HepG2 (cell line): Measurements from ENCODE around the gene ARF5. TPM values are rescaled to one million over a fixed set of nuclear protein-coding genes. Genes with fewer than 3 reads are reported as not detected.

Experiments
- BHLHE40 ChIP-seq: IDR thresholded peaks from 2 replicates; pipeline ENCODE4 v1.6.1; 2011; ENCODE audit warnings: low read length, improper control_type of control experiment
- CENPX ChIP-seq: sonication (generic); formaldehyde crosslinking; IDR thresholded peaks from 2 replicates; pipeline ENCODE4 v1.9.0; 2021; ENCODE audit warnings: mild to moderate bottlenecking, missing genetic modification reagents, moderate library complexity
- ETV5 ChIP-seq: IDR thresholded peaks from 2 replicates; pipeline ENCODE4 v1.6.1; 2018; ENCODE audit warnings: missing biosample characterization, missing genetic modification reagents, inconsistent platforms, borderline replicate concordance
- FOXP1 ChIP-seq, 2 experiments: fragments of 450-650 bp in 1 of 2; IDR thresholded peaks; 2 replicates each; pipeline ENCODE4 v1.6.1; 2017 to 2018; ENCODE audit warnings: antibody characterized with exemption in 1 of 2
- JUNB ChIP-seq: sonication (generic); formaldehyde crosslinking; IDR thresholded peaks from 2 replicates; pipeline ENCODE4 v1.8.0; 2022; ENCODE audit warnings: missing genetic modification reagents, mild to moderate bottlenecking, borderline replicate concordance
- KAT8 ChIP-seq: IDR thresholded peaks from 2 replicates; pipeline ENCODE4 v1.6.1; 2016; ENCODE audit warnings: missing genetic modification reagents, missing compliant biosample characterization
- KLF13 ChIP-seq: sonication (generic); formaldehyde crosslinking; IDR thresholded peaks from 2 replicates; pipeline ENCODE4 v1.4.0; 2020; ENCODE audit warnings: mild to moderate bottlenecking, missing genetic modification reagents
- MAFF ChIP-seq: IDR thresholded peaks from 2 replicates; pipeline ENCODE4 v1.6.1; 2011; ENCODE audit warnings: low read depth, low read length, improper control_type of control experiment
- MED13 ChIP-seq: sonication (generic); formaldehyde crosslinking; IDR thresholded peaks from 2 replicates; pipeline ENCODE4 v1.5.0; 2020; ENCODE audit warnings: missing genetic modification reagents
- MIER2 ChIP-seq: IDR thresholded peaks from 2 replicates; pipeline ENCODE4 v1.6.1; 2016; ENCODE audit warnings: missing biosample characterization, missing genetic modification reagents
- MLLT10 ChIP-seq: sonication (generic); formaldehyde crosslinking; IDR thresholded peaks from 2 replicates; pipeline ENCODE4 v1.4.0; 2020; ENCODE audit warnings: missing genetic modification reagents
- MTF1 ChIP-seq: sonication (generic); formaldehyde crosslinking; IDR thresholded peaks from 2 replicates; pipeline ENCODE4 v1.5.0; 2020; ENCODE audit warnings: missing genetic modification reagents
- NKX3-1 ChIP-seq: sonication (generic); formaldehyde crosslinking; IDR thresholded peaks from 2 replicates; pipeline ENCODE4 v1.5.0; 2020; ENCODE audit warnings: missing genetic modification reagents
- NR2C2 ChIP-seq: sonication (generic); formaldehyde crosslinking; IDR thresholded peaks from 2 replicates; pipeline ENCODE4 v1.4.0; 2020; ENCODE audit warnings: missing genetic modification reagents, mild to moderate bottlenecking, moderate library complexity, borderline replicate concordance
- NRL ChIP-seq: sonication (generic); formaldehyde crosslinking; IDR thresholded peaks from 2 replicates; pipeline ENCODE4 v1.5.0; 2020; ENCODE audit warnings: missing genetic modification reagents, mild to moderate bottlenecking, moderate library complexity, borderline replicate concordance
- RBFOX2 ChIP-seq: fragments of 200-400 bp; formaldehyde crosslinking; IDR thresholded peaks from 2 replicates; pipeline ENCODE4 v1.6.1; 2017; ENCODE audit warnings: low read depth, mild to moderate bottlenecking, low read length
- TARDBP ChIP-seq: sonication (generic); formaldehyde crosslinking; IDR thresholded peaks from 2 replicates; pipeline ENCODE4 v1.8.0; 2022; ENCODE audit warnings: mild to moderate bottlenecking, missing genetic modification reagents
- TGIF2 ChIP-seq: IDR thresholded peaks from 2 replicates; pipeline ENCODE4 v1.6.1; 2016; ENCODE audit warnings: control low read depth, missing compliant biosample characterization
- ZMYM3 ChIP-seq: sonication (generic); formaldehyde crosslinking; IDR thresholded peaks from 2 replicates; pipeline ENCODE4 v1.5.1; 2020; ENCODE audit warnings: mild to moderate bottlenecking, missing genetic modification reagents
- ZNF326 ChIP-seq: sonication (generic); formaldehyde crosslinking; IDR thresholded peaks from 2 replicates; pipeline ENCODE4 v1.4.0; 2020; ENCODE audit warnings: missing genetic modification reagents, borderline replicate concordance
- ZNF460 ChIP-seq: sonication (generic); formaldehyde crosslinking; IDR thresholded peaks from 2 replicates; pipeline ENCODE4 v1.5.1; 2020; ENCODE audit warnings: missing genetic modification reagents, mild to moderate bottlenecking, borderline replicate concordance
- ZNF549 ChIP-seq: sonication (generic); formaldehyde crosslinking; IDR thresholded peaks from 2 replicates; pipeline ENCODE4 v1.5.0; 2020; ENCODE audit warnings: missing genetic modification reagents
- ZNF615 ChIP-seq: sonication (generic); formaldehyde crosslinking; IDR thresholded peaks from 2 replicates; pipeline ENCODE4 v1.5.0; 2020; ENCODE audit warnings: mild to moderate bottlenecking, missing genetic modification reagents, borderline replicate concordance
- ZNF720 ChIP-seq: sonication (generic); formaldehyde crosslinking; IDR thresholded peaks from 2 replicates; pipeline ENCODE4 v1.4.0; 2020; ENCODE audit warnings: missing genetic modification reagents
- ZNF766 ChIP-seq: sonication (generic); formaldehyde crosslinking; IDR thresholded peaks from 2 replicates; pipeline ENCODE4 v1.5.0; 2020; ENCODE audit warnings: missing genetic modification reagents, borderline replicate concordance
- ZNF782 ChIP-seq: sonication (generic); formaldehyde crosslinking; IDR thresholded peaks from 2 replicates; pipeline ENCODE4 v1.4.0; 2020; ENCODE audit warnings: missing genetic modification reagents, mild to moderate bottlenecking, borderline replicate concordance
- polyA plus RNA-seq, 8 experiments: library from polyadenylated mRNA; depleted of rRNA in 3 of 8; stranded (reverse) in 7 of 8; unstranded in 1 of 8; fragments of >200 nt; fragmentation: Illumina TruSeq in 4 of 8; extraction: Trizol in 4 of 8; gene quantifications; 2 replicates each; pipeline versions ENCODE4 v1.2.1 to v1.2.3, GENCODE V29; 2011 to 2016; ENCODE audit warnings: low read depth in 4 of 8, missing spikeins in 1 of 8, mixed read lengths in 1 of 8; ENCODE audit not compliant: insufficient read depth in 1 of 8
- total RNA-seq, 5 experiments: library from RNA; depleted of rRNA; stranded (reverse); fragments of >200 nt; fragmentation: Illumina TruSeq; extraction: Trizol; gene quantifications; 2 replicates each; pipeline ENCODE4 v1.2.3, GENCODE V29; 2016; ENCODE audit warnings: low read depth in 1 of 5
- TF ChIP-seq, protein P1 (sequence below): sonication (generic); formaldehyde crosslinking; IDR thresholded peaks from 2 replicates; pipeline ENCODE4 v1.4.0; 2020; ENCODE audit warnings: missing genetic modification reagents
- TF ChIP-seq, protein P2 (sequence below): sonication (generic); formaldehyde crosslinking; IDR thresholded peaks from 2 replicates; pipeline ENCODE4 v1.4.0; 2020; ENCODE audit warnings: mild to moderate bottlenecking, missing genetic modification reagents
- TF ChIP-seq, protein P3 (sequence below): sonication (generic); formaldehyde crosslinking; IDR thresholded peaks from 2 replicates; pipeline ENCODE4 v1.9.0; 2021; ENCODE audit warnings: missing genetic modification reagents, borderline replicate concordance

The ARF5 gene
- total and polyA plus RNA-seq, 2 of the 13 experiments (the other 11 are each of a cell fraction or from before 2014, with no cell fraction given): 109 to 135 TPM

DNA sequence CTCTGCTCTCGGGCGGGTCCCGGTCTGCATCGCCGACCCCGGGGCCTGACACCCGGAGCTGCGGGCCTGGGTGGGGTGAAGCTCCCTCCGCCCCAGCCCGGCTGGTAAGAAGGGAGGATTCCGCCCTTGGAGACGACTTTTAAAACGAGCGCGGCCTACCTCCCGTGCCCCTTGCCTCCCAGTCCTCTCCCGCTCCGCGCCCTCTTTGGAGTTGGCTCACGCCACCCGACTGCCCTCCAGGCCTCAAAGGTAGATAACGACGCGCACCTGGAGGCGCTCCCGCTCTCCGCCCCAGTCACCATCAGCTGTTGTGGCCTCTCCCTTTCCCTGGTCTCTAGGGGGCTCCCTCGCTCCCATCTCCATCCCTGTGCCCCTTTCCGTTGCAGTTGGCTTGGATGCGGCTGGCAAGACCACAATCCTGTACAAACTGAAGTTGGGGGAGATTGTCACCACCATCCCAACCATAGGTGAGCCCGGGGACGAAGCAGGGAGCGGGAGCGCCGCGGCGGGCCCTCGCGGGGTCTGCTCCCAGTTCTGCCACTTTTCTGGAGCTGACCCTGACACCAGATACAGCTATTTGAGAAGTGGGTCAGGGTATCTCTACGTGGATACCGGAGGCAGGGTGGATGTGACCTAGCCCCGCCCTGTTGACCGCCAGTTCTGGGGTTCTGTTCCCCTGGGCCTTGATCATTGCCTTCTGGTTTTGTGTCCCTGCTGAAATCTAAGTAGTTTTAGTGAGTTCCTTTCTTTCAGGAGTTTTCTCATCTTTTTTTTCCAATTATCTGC is 679 bp downstream of the ARF5 start (continued):
- TF ChIP-seq, protein P1, sequence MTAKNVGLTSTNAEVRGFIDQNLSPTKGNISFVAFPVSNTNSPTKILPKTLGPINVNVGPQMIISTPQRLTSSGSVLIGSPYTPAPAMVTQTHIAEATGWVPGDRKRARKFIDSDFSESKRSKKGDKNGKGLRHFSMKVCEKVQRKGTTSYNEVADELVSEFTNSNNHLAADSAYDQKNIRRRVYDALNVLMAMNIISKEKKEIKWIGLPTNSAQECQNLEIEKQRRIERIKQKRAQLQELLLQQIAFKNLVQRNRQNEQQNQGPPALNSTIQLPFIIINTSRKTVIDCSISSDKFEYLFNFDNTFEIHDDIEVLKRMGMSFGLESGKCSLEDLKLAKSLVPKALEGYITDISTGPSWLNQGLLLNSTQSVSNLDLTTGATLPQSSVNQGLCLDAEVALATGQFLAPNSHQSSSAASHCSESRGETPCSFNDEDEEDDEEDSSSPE (CRISPR knock-in tag): peak; percentile 61
- TF ChIP-seq NRL (peak; percentile 39; the same call in 1 of the 2 replicates), BHLHE40 (no peak), MED13 (CRISPR knock-in tag) (no peak), KLF13 (no peak), CENPX (CRISPR knock-in tag) (no peak), MIER2 (no peak; the same call in 1 of the 2 replicates), ZNF549 (CRISPR knock-in tag) (no peak), ZNF766 (CRISPR knock-in tag) (no peak), ZNF615 (CRISPR knock-in tag) (no peak), MTF1 (no peak), ZMYM3 (CRISPR knock-in tag) (no peak), RBFOX2 (peak; percentile 60; the same call in 1 of the 2 replicates), KAT8 (CRISPR knock-in tag) (no peak), ETV5 (no peak), NKX3-1 (CRISPR knock-in tag) (no peak), JUNB (CRISPR knock-in tag) (no peak), TARDBP (CRISPR knock-in tag) (no peak; the same call in 1 of the 2 replicates), ZNF782 (CRISPR knock-in tag) (no peak), ZNF460 (no peak), NR2C2 (CRISPR knock-in tag) (no peak), FOXP1 (IDR thresholded peaks at IDR 0.05) (no peak), FOXP1 (CRISPR knock-in tag; IDR thresholded peaks at IDR 0.05) (no peak), ZNF326 (CRISPR knock-in tag) (no peak), MAFF (no peak), ZNF720 (no peak), TGIF2 (CRISPR knock-in tag) (no peak), MLLT10 (CRISPR knock-in tag) (no peak)
- TF ChIP-seq, protein P2, sequence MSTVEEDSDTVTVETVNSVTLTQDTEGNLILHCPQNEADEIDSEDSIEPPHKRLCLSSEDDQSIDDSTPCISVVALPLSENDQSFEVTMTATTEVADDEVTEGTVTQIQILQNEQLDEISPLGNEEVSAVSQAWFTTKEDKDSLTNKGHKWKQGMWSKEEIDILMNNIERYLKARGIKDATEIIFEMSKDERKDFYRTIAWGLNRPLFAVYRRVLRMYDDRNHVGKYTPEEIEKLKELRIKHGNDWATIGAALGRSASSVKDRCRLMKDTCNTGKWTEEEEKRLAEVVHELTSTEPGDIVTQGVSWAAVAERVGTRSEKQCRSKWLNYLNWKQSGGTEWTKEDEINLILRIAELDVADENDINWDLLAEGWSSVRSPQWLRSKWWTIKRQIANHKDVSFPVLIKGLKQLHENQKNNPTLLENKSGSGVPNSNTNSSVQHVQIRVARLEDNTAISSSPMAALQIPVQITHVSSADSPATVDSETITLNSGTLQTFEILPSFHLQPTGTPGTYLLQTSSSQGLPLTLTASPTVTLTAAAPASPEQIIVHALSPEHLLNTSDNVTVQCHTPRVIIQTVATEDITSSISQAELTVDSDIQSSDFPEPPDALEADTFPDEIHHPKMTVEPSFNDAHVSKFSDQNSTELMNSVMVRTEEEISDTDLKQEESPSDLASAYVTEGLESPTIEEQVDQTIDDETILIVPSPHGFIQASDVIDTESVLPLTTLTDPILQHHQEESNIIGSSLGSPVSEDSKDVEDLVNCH (CRISPR knock-in tag): no peak
- TF ChIP-seq, protein P3, sequence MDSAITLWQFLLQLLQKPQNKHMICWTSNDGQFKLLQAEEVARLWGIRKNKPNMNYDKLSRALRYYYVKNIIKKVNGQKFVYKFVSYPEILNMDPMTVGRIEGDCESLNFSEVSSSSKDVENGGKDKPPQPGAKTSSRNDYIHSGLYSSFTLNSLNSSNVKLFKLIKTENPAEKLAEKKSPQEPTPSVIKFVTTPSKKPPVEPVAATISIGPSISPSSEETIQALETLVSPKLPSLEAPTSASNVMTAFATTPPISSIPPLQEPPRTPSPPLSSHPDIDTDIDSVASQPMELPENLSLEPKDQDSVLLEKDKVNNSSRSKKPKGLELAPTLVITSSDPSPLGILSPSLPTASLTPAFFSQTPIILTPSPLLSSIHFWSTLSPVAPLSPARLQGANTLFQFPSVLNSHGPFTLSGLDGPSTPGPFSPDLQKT (CRISPR knock-in tag): no peak
